Measurements from ENCODE around the gene NOD2. TPM values are rescaled to one million over a fixed set of nuclear protein-coding genes. Genes with fewer than 3 reads are reported as not detected.

The NOD2 gene
- total RNA-seq, 1 experiment from 2014 or later, result 0.17 TPM

- H3K27ac Mint-ChIP-seq, result peak within 1 kb of the TSS in 1 of 3 experiments; percentile 74; a peak in 1 of 7 replicates
These were observed 48.6 kb downstream of the NOD2 start, which contains the start of gene CYLD for GRCh38 chr16:50741781-50742575. Gene CYLD (plus strand): TSS chr16:50742086. CDS start chr16:50749699, 7,613 bp downstream.

More at GRCh38 chr16:50741781-50742575, 48.6 kb downstream of the NOD2 start, which contains the start of gene CYLD:
- no peak within 1 kb of the TSS for H2AFZ ChIP-seq (ENCODE audit: low read length)
- H3K23me2 ChIP-seq (ENCODE audit: insufficient read length, low read depth, low read length, poor library complexity, severe bottlenecking), result peaks cover 3% of the 10 kb centered on the region
- no peak within 1 kb of the TSS for H3K14ac ChIP-seq (ENCODE audit: insufficient read depth, low read length)
- H3K9me3 ChIP-seq (ENCODE audit: control insufficient read depth, low read depth, low read length), result no peaks in the 10 kb centered on the region
- no peak within 1 kb of the TSS for H3K18ac ChIP-seq (ENCODE audit: insufficient read length, low read depth, low read length)
- H3K79me1 ChIP-seq (ENCODE audit: insufficient read depth, low read depth, low read length, poor library complexity, severe bottlenecking), result no peaks in the 10 kb centered on the region
- no peak within 1 kb of the TSS for H3T11ph ChIP-seq (ENCODE audit: low read length)
- H3K4me1 ChIP-seq (ENCODE audit: insufficient read depth, low read length), result 0 out of 2 replicates have a peak, but pooled peaks cover 3% of the 10 kb centered on the region
- no peak within 1 kb of the TSS for H2BK15ac ChIP-seq (ENCODE audit: low read depth, low read length)
- no peak within 1 kb of the TSS for H4K5ac ChIP-seq (ENCODE audit: insufficient read length, low read depth, low read length)
- no CpG with 5 or more reads among the region's 93 CpGs for WGBS (ENCODE audit: extremely low coverage, insufficient read length, low lambda C conversion rate)
- no peaks in the 10 kb centered on the region for H3K79me2 ChIP-seq (ENCODE audit: insufficient read depth, low read length)
- peak within 1 kb of the TSS; percentile 78 for H3K4me2 ChIP-seq (ENCODE audit: insufficient read depth, insufficient read length, low read length)
- H3K9ac ChIP-seq (ENCODE audit: extremely low read depth, insufficient read length, low read length), result peak within 1 kb of the TSS; percentile 4
- H2BK5ac ChIP-seq (ENCODE audit: insufficient read length, low read length), result no peak within 1 kb of the TSS
- H3K9me3 Mint-ChIP-seq, result no peaks in the 10 kb centered on the region
- peaks cover 27 to 36% of the 10 kb centered on the region in 2 experiments for H3K4me1 Mint-ChIP-seq
- H3K23ac ChIP-seq (ENCODE audit: insufficient read length, low read depth, low read length), result no peak within 1 kb of the TSS
- no peak within 1 kb of the TSS for H3K27ac ChIP-seq (ENCODE audit: insufficient read length, low read depth, low read length)
- no peak within 1 kb of the TSS for H2BK120ac ChIP-seq (ENCODE audit: low read depth, low read length, poor library complexity, severe bottlenecking)
- H3K27me3 Mint-ChIP-seq (ENCODE audit: low read depth), result peaks cover 21% of the 10 kb centered on the region
- H3K36me3 Mint-ChIP-seq (ENCODE audit: insufficient read depth in 1 of 3, low read depth in 3 of 3), result no peaks in the 10 kb centered on the region
- H3K4ac ChIP-seq (ENCODE audit: low read depth, low read length), result no peak within 1 kb of the TSS
- H4K91ac ChIP-seq (ENCODE audit: insufficient read length, low read depth, low read length), result no peak within 1 kb of the TSS
- H3K56ac ChIP-seq (ENCODE audit: insufficient read length, low read depth, low read length), result no peak within 1 kb of the TSS
- H3K27me3 ChIP-seq (ENCODE audit: insufficient read depth, low read length), result no peaks in the 10 kb centered on the region
- no peak for TF ChIP-seq CTCF (conservative IDR thresholded peaks at IDR 0.05)
- H4K20me1 ChIP-seq (ENCODE audit: control insufficient read depth, insufficient read depth, insufficient read length), result no peaks in the 10 kb centered on the region
- no peak within 1 kb of the TSS for H2BK20ac ChIP-seq (ENCODE audit: low read depth, low read length, poor library complexity, severe bottlenecking)
- no peak within 1 kb of the TSS for H2AK5ac ChIP-seq (ENCODE audit: insufficient read length, low read length)
- no peak within 1 kb of the TSS for H2BK12ac ChIP-seq (ENCODE audit: insufficient read length, low read depth, low read length)
- no peak within 1 kb of the TSS for H4K8ac ChIP-seq (replicated peaks; ENCODE audit: insufficient read length, low read depth, low read length)
- peak within 1 kb of the TSS; percentile 77 to 90 for H3K4me3 Mint-ChIP-seq
- DNase-seq, result peak; percentile 99

Data from H9 (cell line).